Endometrium (tissue), 2 donors: ENCODE results near the gene GJA5.

Source experiments
- FAIRE-seq: peaks from 2 replicates; lab custom pipeline; 2012; peaks lifted over from hg19 to GRCh38; lab: Jason Lieb, UNC
- donor health status: control.
- donor health status: control.

The GJA5 gene

GRCh38 chr1:147726168-147726567, 34.2 kb downstream of the GJA5 start:
- no peak for FAIRE-seq

GRCh38 chr1:147725685-147726084, 34.7 kb downstream of the GJA5 start:
- no peak for FAIRE-seq

- no peak for FAIRE-seq
These were observed 36.6 kb downstream of the GJA5 start for GRCh38 chr1:147723691-147724323.

GRCh38 chr1:147722124-147722523, 38.3 kb downstream of the GJA5 start:
- FAIRE-seq: no peak

GRCh38 chr1:147721716-147722115, 38.7 kb downstream of the GJA5 start:
- FAIRE-seq: no peak

GRCh38 chr1:147720557-147720956, 39.8 kb downstream of the GJA5 start:
- no peak for FAIRE-seq

GRCh38 chr1:147719711-147720225, 40.6 kb downstream of the GJA5 start:
- no peak for FAIRE-seq

GRCh38 chr1:147719029-147719698, 41.2 kb downstream of the GJA5 start:
- no peak for FAIRE-seq

- FAIRE-seq: no peak
These were observed 42.7 kb downstream of the GJA5 start for GRCh38 chr1:147717706-147718097.

GRCh38 chr1:147717051-147717705, 43.2 kb downstream of the GJA5 start:
- FAIRE-seq: no peak

GRCh38 chr1:147712605-147713004, 47.8 kb downstream of the GJA5 start:
- FAIRE-seq: no peak
